DND-41 (cell line): Measurements from ENCODE around the gene MCC.

Experiments
- ATAC-seq: fragments of 200-7000 bp; cut with Tn5 transposase; 3 replicates; pipeline ENCODE4 v1.9.1; 2021; ENCODE audit warnings: low read depth; ENCODE audit not compliant: insufficient read depth
- DNase-seq: peaks from one replicate; pipeline ENCODE4 v3.0.0-alpha.2; 2020
- H2AFZ ChIP-seq: 2 replicates; pipeline ENCODE4 v1.6.0; 2012; ENCODE audit warnings: low read depth, low read length
- H3K27ac ChIP-seq: 2 replicates; pipeline ENCODE4 v1.5.1; 2012; ENCODE audit warnings: low read length, inconsistent platforms
- H3K27me3 ChIP-seq: fragments of 200-600 bp; sonication (generic); 2 replicates; pipeline ENCODE4 v1.6.0; 2012; ENCODE audit warnings: low read length, mild to moderate bottlenecking, inconsistent platforms; ENCODE audit not compliant: insufficient read depth, poor library complexity
- H3K36me3 ChIP-seq: 2 replicates; pipeline ENCODE4 v1.5.1; 2012; ENCODE audit warnings: low read length, inconsistent platforms; ENCODE audit not compliant: insufficient read depth
- H3K4me1 ChIP-seq: 2 replicates; pipeline ENCODE4 v1.5.1; 2012; ENCODE audit warnings: mild to moderate bottlenecking, low read length; ENCODE audit not compliant: insufficient read depth
- H3K4me2 ChIP-seq: 2 replicates; pipeline ENCODE4 v1.6.0; 2012; ENCODE audit warnings: mild to moderate bottlenecking, moderate library complexity, low read length, inconsistent platforms; ENCODE audit not compliant: insufficient read depth
- H3K4me3 ChIP-seq, 2 experiments: fragments of 200-600 bp in 1 of 2; shearing (Covaris generic) in 1 of 2; 2 replicates each; pipeline ENCODE4 v1.5.1; 2012 to 2016; ENCODE audit warnings: inconsistent platforms in 2 of 2, low read length in 2 of 2, mild to moderate bottlenecking in 2 of 2, low read depth in 1 of 2, moderate library complexity in 1 of 2
- H3K79me2 ChIP-seq: 2 replicates; pipeline ENCODE4 v1.6.0; 2012; ENCODE audit warnings: low read length, inconsistent platforms; ENCODE audit not compliant: insufficient read depth
- H3K9ac ChIP-seq: 2 replicates; pipeline ENCODE4 v1.6.0; 2012; ENCODE audit warnings: low read depth, mild to moderate bottlenecking, inconsistent platforms, low read length, moderate library complexity
- H3K9me3 ChIP-seq: 2 replicates; pipeline ENCODE4 v1.5.1; 2012; ENCODE audit warnings: low read length, moderate library complexity, mild to moderate bottlenecking, inconsistent platforms; ENCODE audit not compliant: insufficient read depth, severe bottlenecking
- H4K20me1 ChIP-seq: 2 replicates; pipeline ENCODE4 v1.6.0; 2012; ENCODE audit warnings: low read length; ENCODE audit not compliant: insufficient read depth
- EZH2 ChIP-seq: IDR thresholded peaks from 3 replicates; pipeline ENCODE4 v1.6.1; 2012; ENCODE audit warnings: borderline replicate concordance, low read depth, mild to moderate bottlenecking, moderate library complexity, low read length, inconsistent platforms; ENCODE audit not compliant: severe bottlenecking
- TF ChIP-seq, protein P1 (sequence below): IDR thresholded peaks from 2 replicates; pipeline ENCODE4 v1.5.1; 2012; ENCODE audit warnings: borderline replicate concordance, low read length, moderate library complexity, mild to moderate bottlenecking; ENCODE audit not compliant: poor library complexity, severe bottlenecking; ENCODE audit errors: extremely low read depth

The MCC gene

DNA sequence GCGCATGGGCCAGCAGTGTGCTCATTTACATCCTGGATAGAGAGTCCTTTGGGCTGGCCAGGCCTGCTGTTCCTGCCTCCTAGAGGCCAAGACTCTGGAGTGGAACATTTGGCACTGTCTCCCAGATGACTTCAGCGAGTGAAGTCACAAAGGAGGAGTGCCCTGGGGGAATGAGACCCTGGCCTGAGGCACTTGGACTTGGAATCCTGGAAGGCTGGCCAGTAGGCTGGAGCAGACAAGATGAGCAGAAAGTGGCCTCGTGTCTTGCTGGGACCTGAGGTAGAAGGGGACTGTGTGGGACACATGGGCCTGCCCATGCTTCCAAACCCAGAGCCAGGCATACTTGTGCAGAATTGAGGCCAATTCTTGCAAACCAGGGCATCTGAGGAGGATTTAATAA lies 53.4 kb downstream of the MCC start, which contains the start of gene TSSK1B:
Gene TSSK1B (minus strand): TSS at position 101 of the 400 bp plus-strand sequence. CDS start 150 bp downstream, outside the sequence.
- Histone ChIP-seq H3K27ac (no peak within 1 kb of the TSS), H3K9ac (no peak within 1 kb of the TSS), H4K20me1 (no peaks in the 10 kb centered on the region), H3K79me2 (no peaks in the 10 kb centered on the region), H2AFZ (no peak within 1 kb of the TSS), H3K9me3 (no peaks in the 10 kb centered on the region), H3K27me3 (no peaks in the 10 kb centered on the region), H3K4me1 (no peaks in the 10 kb centered on the region), H3K36me3 (no peaks in the 10 kb centered on the region), H3K4me3 (no peak within 1 kb of the TSS), H3K4me2 (no peak within 1 kb of the TSS)
- no peak for TF ChIP-seq EZH2
- TF ChIP-seq, protein P1, sequence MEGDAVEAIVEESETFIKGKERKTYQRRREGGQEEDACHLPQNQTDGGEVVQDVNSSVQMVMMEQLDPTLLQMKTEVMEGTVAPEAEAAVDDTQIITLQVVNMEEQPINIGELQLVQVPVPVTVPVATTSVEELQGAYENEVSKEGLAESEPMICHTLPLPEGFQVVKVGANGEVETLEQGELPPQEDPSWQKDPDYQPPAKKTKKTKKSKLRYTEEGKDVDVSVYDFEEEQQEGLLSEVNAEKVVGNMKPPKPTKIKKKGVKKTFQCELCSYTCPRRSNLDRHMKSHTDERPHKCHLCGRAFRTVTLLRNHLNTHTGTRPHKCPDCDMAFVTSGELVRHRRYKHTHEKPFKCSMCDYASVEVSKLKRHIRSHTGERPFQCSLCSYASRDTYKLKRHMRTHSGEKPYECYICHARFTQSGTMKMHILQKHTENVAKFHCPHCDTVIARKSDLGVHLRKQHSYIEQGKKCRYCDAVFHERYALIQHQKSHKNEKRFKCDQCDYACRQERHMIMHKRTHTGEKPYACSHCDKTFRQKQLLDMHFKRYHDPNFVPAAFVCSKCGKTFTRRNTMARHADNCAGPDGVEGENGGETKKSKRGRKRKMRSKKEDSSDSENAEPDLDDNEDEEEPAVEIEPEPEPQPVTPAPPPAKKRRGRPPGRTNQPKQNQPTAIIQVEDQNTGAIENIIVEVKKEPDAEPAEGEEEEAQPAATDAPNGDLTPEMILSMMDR: no peak
- DNase-seq (no peak), ATAC-seq (no peak)

DNA sequence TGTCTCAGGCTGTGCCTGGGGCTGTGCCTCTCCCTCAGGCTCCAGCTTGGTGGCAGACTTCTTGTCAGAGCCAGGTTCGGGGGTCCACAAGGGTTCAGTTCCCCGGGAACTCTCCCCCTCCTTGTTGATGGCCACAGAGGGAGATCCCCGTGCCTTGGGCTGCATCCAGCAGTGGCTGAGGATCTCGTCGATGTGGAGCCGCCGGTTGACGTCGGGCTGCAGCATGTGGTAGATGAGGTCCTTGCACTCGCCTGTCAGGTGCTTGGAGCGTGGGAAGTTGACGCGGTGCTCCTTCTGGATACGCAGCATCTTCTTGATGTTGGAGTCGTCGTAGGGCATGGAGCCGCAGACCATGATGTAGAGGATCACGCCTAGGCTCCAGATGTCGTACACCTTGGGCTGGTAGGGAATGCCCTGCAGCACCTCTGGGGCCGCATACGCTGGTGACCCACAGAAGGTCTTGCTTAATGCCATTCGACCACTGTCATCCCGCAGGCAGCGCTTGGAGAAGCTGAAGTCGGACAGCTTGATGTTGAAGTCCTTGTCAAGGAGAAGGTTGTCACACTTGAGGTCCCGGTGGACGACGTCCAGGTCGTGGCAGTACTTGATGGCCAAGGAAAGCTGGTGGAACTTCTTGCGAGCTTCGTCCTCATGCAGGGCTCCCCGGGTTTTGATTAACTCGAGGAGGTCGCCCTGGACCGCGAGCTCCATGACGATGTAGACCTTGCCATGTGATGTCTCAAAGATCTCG lies 54.2 kb downstream of the MCC start:
- no peak overlapping the region for H3K4me3 ChIP-seq
- H3K9me3 ChIP-seq: no peaks in the 10 kb centered on the region
- H3K27me3 ChIP-seq: no peaks in the 10 kb centered on the region
- H3K27ac ChIP-seq: no peak overlapping the region
- ATAC-seq (no peak), DNase-seq (no peak)
- TF ChIP-seq, protein P1: no peak
- no peak for TF ChIP-seq EZH2
- H3K79me2 ChIP-seq: no peaks in the 10 kb centered on the region
- H3K9ac ChIP-seq: no peak overlapping the region
- H3K4me1 ChIP-seq: no peaks in the 10 kb centered on the region
- no peak overlapping the region for H3K4me2 ChIP-seq
- H3K36me3 ChIP-seq: no peaks in the 10 kb centered on the region
- no peaks in the 10 kb centered on the region for H4K20me1 ChIP-seq
- H2AFZ ChIP-seq: no peak overlapping the region

DNA sequence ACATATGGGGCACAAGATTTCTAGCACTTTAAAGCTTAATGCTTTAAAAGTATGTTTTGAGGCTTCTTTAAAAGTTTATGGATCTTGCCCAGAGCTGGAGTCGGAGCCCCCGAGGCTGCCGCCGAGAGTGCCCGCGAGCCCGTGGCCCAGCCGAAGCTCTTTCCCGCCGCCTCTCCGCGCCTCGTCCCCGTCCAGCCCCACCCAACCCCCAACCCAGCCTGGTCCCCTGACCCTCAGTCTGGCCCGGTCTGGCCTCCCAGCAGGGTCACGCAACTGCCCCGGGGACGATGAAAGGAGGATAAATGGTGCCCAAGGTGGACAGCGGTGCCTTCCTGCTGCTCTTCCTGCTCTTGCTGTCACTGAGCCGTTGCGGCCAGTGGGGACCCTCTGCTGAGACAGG lies 55.2 kb downstream of the MCC start:
- Histone ChIP-seq H2AFZ (no peak overlapping the region), H3K79me2 (no peaks in the 10 kb centered on the region), H3K27ac (no peak overlapping the region), H3K9me3 (no peaks in the 10 kb centered on the region), H4K20me1 (no peaks in the 10 kb centered on the region), H3K27me3 (no peaks in the 10 kb centered on the region), H3K36me3 (no peaks in the 10 kb centered on the region), H3K4me2 (no peak overlapping the region), H3K9ac (no peak overlapping the region), H3K4me3 (no peak overlapping the region), H3K4me1 (no peaks in the 10 kb centered on the region)
- DNase-seq: no peak
- no peak for ATAC-seq
- TF ChIP-seq EZH2: no peak
- TF ChIP-seq, protein P1: no peak
